HG03521 (cell line): Measurements from ENCODE around the gene CDCA7L.
A peak's percentile ranks its signal among the peaks of the same experiment; 100 is the strongest.

Experiments used
- ATAC-seq: cut with Tn5 transposase; IDR thresholded peaks from one replicate; pipeline ENCODE4 v1.9.1; 2021; ENCODE audit warnings: mild to moderate bottlenecking, moderate library complexity; ENCODE audit not compliant: unreplicated experiment

The CDCA7L gene

GRCh38 chr7:21945454-21946221, at the start of gene CDCA7L:
Gene CDCA7L, minus strand, starts transcription at chr7:21945899. Its CDS starts 95 bp downstream, at chr7:21945804.
- ATAC-seq, result peak; percentile 85

GRCh38 chr7:21986096-21986495, 40.4 kb upstream of the CDCA7L start:
- ATAC-seq, result no peak

- no peak for ATAC-seq
These were observed 38.3 kb upstream of the CDCA7L start for GRCh38 chr7:21984042-21984441.

GRCh38 chr7:21983056-21983455, 37.4 kb upstream of the CDCA7L start:
- no peak for ATAC-seq

DNA sequence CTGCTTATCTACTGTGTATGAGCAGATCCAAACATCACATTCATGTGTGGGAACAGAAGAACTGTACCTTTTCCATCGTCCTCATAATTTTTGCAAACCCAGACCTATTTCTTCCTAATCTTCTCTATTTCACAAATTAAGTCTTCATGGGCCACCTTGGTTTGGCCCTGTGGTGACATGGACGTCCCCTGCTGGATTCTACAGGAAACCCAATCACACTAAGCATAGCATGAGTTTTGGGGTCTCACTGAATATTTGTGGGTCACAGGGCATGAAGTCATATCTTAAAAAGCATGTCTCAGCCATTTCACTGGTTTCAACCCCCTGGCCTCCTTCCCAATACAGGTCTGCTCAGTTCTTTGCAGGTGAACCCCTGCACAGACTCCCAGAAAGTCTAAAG, 35.8 kb upstream of the CDCA7L start:
- ATAC-seq, result no peak

GRCh38 chr7:21980926-21981500, 35.3 kb upstream of the CDCA7L start:
- no peak for ATAC-seq

GRCh38 chr7:21972397-21972784, 26.7 kb upstream of the CDCA7L start:
- no peak for ATAC-seq

DNA sequence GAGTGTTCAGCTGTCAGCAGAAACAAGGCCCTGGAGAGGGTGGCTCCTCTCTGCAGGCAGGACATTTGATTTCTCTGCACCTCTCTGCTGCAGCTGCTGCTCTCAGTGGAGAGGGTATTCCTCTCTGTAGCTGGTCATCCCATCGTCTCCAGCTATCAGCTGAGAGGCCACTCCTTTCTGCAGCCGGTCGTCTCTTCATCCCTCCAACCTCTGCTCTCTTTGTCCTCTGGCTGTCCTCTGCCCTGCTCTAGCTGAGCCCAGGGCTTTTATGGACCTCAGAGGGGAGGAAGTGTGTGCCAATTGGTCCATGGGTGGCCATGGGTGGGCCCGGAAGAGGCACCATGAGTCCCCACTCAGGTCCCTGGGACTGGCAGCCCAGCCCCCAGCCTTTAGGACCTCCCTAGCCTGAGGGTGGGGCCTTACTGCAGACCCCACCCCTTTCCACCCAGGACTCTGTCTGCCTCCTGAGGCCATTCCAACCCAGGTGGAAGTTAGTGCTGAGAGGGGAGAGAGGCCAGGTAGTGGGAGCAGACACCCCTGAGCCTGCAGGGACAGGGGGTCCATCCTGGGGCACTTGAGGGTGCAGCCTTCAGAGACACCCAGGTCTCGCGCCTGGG, 26.2 kb upstream of the CDCA7L start:
- no peak for ATAC-seq

DNA sequence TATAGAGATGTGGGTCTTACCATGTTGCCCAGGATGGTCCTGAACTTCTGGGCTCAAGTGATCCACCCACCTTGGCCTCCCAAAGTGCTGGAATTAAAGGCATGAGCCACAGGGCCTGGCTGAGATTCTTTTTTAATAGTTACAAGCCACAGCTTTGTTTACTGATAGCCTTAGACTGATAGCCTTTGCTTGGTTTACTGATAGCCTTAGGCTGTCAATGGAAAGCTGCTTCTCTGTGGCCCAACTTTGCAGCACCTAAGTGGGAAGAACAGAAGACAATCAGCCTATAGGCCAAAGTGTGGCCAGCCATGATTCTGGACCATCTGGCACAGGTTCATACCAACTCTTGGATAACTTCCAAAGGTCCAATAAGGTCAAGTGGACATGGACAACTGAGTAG, 24.1 kb upstream of the CDCA7L start:
- no peak for ATAC-seq

GRCh38 chr7:21967598-21968003, 21.9 kb upstream of the CDCA7L start:
- ATAC-seq, result no peak

DNA sequence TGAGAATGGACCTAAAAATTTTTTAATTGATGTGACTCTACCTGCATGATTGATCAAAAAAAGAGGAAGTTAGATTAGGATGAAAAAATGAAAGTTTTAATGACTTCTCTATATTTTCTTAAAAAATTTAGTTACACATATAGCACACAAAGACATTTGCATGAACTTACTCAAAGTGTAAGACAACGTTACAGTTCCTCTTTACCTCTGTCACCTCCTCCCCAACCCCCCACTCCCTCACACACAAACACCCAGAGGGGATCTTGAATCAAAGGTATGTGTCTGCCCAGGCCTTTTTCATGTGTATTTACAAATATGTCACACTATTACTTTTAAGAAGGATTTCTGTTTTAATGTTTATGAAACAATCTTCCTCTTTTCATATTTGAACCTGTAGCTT, 20.6 kb upstream of the CDCA7L start:
- ATAC-seq, result peak; percentile 94

GRCh38 chr7:21965291-21965690, 19.6 kb upstream of the CDCA7L start:
- no peak for ATAC-seq

DNA sequence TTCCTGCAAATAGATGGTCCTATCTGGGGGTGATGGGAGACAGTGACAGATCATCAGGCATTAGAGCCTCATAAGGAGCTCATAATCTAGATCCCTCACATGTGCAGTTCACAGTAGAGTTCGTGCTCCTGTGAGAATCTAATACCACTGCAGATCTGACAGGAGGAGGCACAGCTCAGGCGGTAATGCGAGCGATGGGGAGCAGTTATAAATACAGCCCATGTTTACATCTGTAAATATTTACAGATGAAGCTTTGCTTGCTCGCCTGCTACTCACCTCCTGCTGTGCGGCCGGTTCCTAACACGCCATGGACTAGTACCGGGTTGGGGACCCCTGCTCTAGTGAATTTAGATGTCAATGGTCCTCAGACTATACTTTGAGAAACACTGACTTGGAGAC, 17.0 kb upstream of the CDCA7L start:
- ATAC-seq, result no peak

GRCh38 chr7:21960922-21961321, 15.2 kb upstream of the CDCA7L start:
- ATAC-seq, result no peak

DNA sequence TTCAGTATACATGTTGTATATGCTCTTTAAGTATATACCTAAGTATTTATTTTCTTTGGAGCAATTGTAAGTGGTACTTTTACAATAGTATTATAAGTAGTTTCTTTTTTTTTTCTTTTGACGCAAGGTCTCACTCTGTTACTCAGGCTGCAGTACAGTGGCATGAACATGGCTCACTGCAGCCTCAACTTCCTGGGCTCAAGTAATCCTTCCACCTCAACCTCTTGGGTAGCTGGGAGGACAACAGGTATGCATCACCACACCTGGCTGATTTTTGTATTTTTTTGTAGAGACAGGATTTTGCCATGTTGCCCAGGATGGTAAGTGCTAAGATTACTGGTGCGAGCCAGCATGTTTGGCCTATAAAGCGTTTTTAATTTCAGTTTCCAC, 13.7 kb upstream of the CDCA7L start:
- ATAC-seq, result no peak

- no peak for ATAC-seq
These were observed 8.1 kb upstream of the CDCA7L start for GRCh38 chr7:21953781-21954180.

DNA sequence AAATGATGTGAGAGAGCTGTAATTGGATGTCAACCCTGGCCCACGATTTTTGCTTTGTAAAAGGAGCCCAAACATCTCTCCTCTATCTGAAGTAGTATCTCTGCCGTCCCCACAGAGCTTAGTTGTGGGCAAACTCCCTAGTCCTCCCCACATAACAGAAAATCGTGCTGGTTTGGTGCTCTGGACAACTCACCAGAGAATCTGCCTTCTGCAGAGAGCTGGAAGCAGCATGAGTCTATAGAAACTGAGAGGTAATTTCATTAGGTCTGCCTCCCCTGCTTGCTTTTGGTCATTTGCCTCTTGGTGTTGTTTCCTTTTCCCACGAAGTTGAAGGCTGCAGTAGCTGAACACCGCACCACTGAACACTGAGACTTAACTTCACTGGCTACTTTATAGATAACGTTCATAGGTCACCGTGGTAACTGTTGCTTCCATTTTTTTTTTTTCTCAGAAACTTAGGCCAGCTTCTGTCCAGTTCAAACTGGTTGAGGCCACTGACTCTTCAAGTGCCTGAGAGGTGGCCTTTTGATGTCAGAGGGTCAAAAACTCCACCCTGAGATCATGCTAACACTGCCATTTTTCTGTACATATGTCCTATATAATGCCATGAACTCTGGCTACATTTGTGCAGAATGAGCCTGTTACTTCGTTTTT, 3.3 kb upstream of the CDCA7L start:
- ATAC-seq, result no peak

- ATAC-seq, result no peak
These were observed 2.7 kb upstream of the CDCA7L start for GRCh38 chr7:21948364-21948763.

DNA sequence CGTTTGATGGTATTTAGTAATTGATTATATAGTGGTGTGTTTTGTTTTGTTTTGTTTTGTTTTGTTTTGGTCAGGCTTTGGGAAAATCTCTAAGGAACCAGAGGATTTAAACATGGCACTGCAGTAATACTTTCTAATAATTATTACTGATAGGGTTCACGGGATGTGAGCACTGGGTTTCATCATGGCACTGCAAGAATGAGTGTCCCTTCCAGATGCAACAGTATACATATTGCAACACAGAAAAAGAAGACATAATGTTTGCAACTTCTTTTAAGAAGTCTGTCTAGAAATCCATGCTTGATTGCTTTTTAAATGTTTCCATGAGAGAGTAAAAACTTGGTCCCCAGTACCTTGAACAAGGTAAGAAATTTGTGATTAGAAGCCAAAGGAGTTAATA, 2.2 kb upstream of the CDCA7L start:
- no peak for ATAC-seq

- ATAC-seq, result no peak
These were observed 1.4 kb upstream of the CDCA7L start for GRCh38 chr7:21947056-21947455.

DNA sequence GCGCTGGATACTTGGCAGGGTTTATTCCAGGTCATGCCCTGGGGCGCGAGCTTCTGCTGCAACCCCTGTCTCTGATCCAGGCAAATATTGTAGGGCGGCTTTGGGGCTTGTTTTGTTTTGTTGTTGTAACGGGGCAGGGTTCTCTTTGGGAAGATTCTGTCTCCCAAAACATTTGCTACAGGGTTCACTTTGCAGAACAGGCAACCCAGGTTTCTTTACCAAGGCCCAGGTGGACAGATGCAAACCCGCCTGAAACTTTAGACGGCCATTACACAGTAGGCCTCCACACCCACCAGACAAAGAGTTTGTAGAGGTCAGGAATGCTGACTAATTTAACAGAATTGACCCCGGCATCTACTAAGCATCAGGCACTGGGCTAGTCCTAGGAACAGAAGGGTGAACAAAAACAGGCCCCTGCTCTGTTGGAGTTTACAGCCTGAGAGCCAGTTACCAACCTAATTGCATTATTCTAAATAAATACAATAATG, 567 bp upstream of the CDCA7L start:
- no peak for ATAC-seq
